Neural progenitor cell (in vitro differentiated cells): Measurements from ENCODE around the gene SSH3. TPM values are rescaled to one million over a fixed set of nuclear protein-coding genes. Genes with fewer than 3 reads are reported as not detected.

Experiments used
- DNase-seq: peaks from one replicate; pipeline ENCODE4 v3.0.0-alpha.2; 2016; ENCODE audit warnings: low spot score
- H2AFZ ChIP-seq: fragments of 200-600 bp; sonication (generic); replicated peaks from 2 replicates; pipeline ENCODE4 v1.6.1; 2016; ENCODE audit warnings: antibody characterized with exemption
- H3F3A ChIP-seq: fragments of 200-600 bp; sonication (generic); 2 replicates; pipeline ENCODE4 v1.6.1; 2016; ENCODE audit warnings: antibody characterized with exemption, low read depth
- H3K27ac ChIP-seq: fragments of 200-600 bp; sonication (generic); 2 replicates; pipeline ENCODE4 v1.5.1; 2016; ENCODE audit warnings: mild to moderate bottlenecking
- H3K27me3 ChIP-seq: fragments of 200-600 bp; sonication (generic); 2 replicates; pipeline ENCODE4 v1.6.1; 2016; ENCODE audit warnings: mild to moderate bottlenecking, moderate library complexity
- H3K36me3 ChIP-seq: fragments of 200-600 bp; sonication (generic); 2 replicates; pipeline ENCODE4 v1.5.1; 2016
- H3K4me1 ChIP-seq: fragments of 200-600 bp; sonication (generic); 2 replicates; pipeline ENCODE4 v1.6.1; 2016; ENCODE audit warnings: mixed run types
- H3K4me2 ChIP-seq: fragments of 200-600 bp; sonication (generic); 2 replicates; pipeline ENCODE4 v1.6.1; 2016
- H3K4me3 ChIP-seq: fragments of 200-600 bp; sonication (generic); 2 replicates; pipeline ENCODE4 v1.5.1; 2016
- H3K79me2 ChIP-seq: fragments of 200-600 bp; sonication (generic); 2 replicates; pipeline ENCODE4 v1.6.1; 2016; ENCODE audit warnings: low read depth
- H3K9ac ChIP-seq: fragments of 200-600 bp; sonication (generic); 2 replicates; pipeline ENCODE4 v1.6.1; 2016
- H3K9me3 ChIP-seq: fragments of 200-600 bp; sonication (generic); 2 replicates; pipeline ENCODE4 v1.5.1; 2016; ENCODE audit warnings: low read depth
- H4K20me1 ChIP-seq: fragments of 200-600 bp; sonication (generic); 2 replicates; pipeline ENCODE4 v1.6.1; 2016; ENCODE audit warnings: low read depth
- H3K27ac Mint-ChIP-seq: 3 replicates; pipeline ENCODE4 v1.8.0; 2021; ENCODE audit warnings: mixed read lengths
- H3K27me3 Mint-ChIP-seq: 2 replicates; pipeline ENCODE4 v1.8.0; 2022; ENCODE audit warnings: low read depth, mild to moderate bottlenecking, inconsistent platforms, moderate library complexity, mixed read lengths; ENCODE audit not compliant: insufficient read depth
- H3K36me3 Mint-ChIP-seq: 3 replicates; pipeline ENCODE4 v1.8.0; 2021; ENCODE audit warnings: mixed read lengths
- H3K4me1 Mint-ChIP-seq: 3 replicates; pipeline ENCODE4 v1.8.0; 2021; ENCODE audit warnings: mixed read lengths
- H3K4me3 Mint-ChIP-seq: 3 replicates; pipeline ENCODE4 v1.8.0; 2021; ENCODE audit warnings: mild to moderate bottlenecking, moderate library complexity, mixed read lengths
- H3K9me3 Mint-ChIP-seq: 3 replicates; pipeline ENCODE4 v1.8.0; 2020; ENCODE audit warnings: mixed read lengths
- CTCF ChIP-seq: fragments of 200-600 bp; sonication (generic); IDR thresholded peaks from 2 replicates; pipeline ENCODE4 v1.5.1; 2017; ENCODE audit warnings: antibody characterized with exemption, mild to moderate bottlenecking
- EZH2 ChIP-seq: fragments of 200-600 bp; sonication (generic); IDR thresholded peaks from 2 replicates; pipeline ENCODE4 v1.6.1; 2017; ENCODE audit warnings: antibody characterized with exemption, mild to moderate bottlenecking, moderate library complexity
- EZH2phosphoT487 ChIP-seq: fragments of 200-600 bp; sonication (generic); IDR thresholded peaks from 2 replicates; pipeline ENCODE4 v1.6.1; 2017; ENCODE audit warnings: antibody characterized with exemption
- total RNA-seq: library from RNA; depleted of rRNA; stranded (reverse); fragments of >200 nt; gene quantifications from 2 replicates; pipeline ENCODE4 v1.2.3, GENCODE V29; 2015; ENCODE audit warnings: low replicate concordance

Gene SSH3
- total RNA-seq, 1 donor from 2014 or later, result 1.4 TPM

DNA sequence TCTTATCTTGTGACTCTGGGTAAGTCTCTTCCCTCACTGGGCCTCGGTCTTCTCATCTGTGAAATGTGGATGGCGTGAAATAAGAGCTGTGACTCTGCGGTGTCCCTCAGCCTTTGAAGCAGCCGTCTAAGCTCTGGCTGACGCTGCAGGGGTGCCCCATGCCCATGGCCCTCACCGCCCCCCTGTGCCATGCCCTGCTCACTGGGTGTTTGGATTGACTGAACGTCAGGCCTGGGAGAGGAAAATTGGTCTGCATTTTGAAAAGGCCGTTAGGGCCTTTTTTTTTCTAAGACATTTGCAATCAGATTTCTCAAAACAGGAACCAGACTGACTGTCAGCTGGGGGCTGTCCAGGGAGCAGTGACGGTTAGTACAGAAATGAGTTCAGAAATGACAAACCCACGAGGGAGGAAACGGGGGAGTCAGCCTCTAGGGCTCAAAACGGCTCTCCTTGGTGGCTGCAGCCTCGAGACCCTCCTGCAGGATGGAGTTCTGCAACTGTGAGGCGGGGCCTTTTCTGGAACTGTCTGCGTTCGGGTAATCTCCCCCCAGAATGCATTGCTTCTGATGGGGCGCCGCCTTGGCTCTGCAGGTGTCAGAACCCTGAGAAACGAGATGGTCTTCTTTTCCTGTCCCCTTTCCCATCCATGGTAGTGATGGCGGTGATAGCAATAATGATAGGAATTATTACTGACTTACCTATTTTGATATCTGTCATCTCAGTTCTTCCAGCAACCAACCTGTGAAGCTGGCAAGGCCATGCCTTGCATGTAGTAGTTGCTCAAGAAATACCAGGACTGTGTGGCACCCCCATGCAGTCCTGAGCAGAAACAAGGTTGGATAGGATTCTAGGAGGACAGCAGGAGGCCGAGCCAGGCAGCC lies 35.0 kb upstream of the SSH3 start:
- no peak for DNase-seq
- Histone ChIP-seq H3K27ac (no peak overlapping the region), H4K20me1 (peaks cover 69% of the 10 kb centered on the region), H3K27me3 (peaks cover 20% of the 10 kb centered on the region), H3K4me3 (no peak overlapping the region), H3K4me2 (peak overlapping the region; percentile 88), H3K9me3 (no peaks in the 10 kb centered on the region), H3F3A (peaks cover 32% of the 10 kb centered on the region), H3K4me1 (peaks cover 32% of the 10 kb centered on the region), H3K79me2 (peaks cover 63% of the 10 kb centered on the region), H3K9ac (no peak overlapping the region), H2AFZ (no peak overlapping the region), H3K36me3 (no peaks in the 10 kb centered on the region)
- Mint-ChIP-seq H3K36me3 (peaks cover 2% of the 10 kb centered on the region), H3K4me1 (peaks cover 46% of the 10 kb centered on the region), H3K27me3 (peaks cover 12% of the 10 kb centered on the region), H3K4me3 (peak overlapping the region; percentile 96), H3K9me3 (no peaks in the 10 kb centered on the region), H3K27ac (no peak overlapping the region)
- TF ChIP-seq CTCF, result no peak
- no peak for TF ChIP-seq EZH2phosphoT487
- no peak for TF ChIP-seq EZH2

GRCh38 chr11:67268962-67269268 lies 34.4 kb upstream of the SSH3 start:
- no peak for TF ChIP-seq EZH2phosphoT487
- no peak for TF ChIP-seq CTCF
- no peak for TF ChIP-seq EZH2
- Mint-ChIP-seq H3K36me3 (peaks cover 2% of the 10 kb centered on the region), H3K27me3 (peaks cover 11% of the 10 kb centered on the region), H3K4me3 (peak overlapping the region; percentile 96), H3K27ac (no peak overlapping the region), H3K9me3 (no peaks in the 10 kb centered on the region), H3K4me1 (peaks cover 46% of the 10 kb centered on the region)
- Histone ChIP-seq H3K36me3 (no peaks in the 10 kb centered on the region), H3K4me3 (no peak overlapping the region), H3K27me3 (peaks cover 20% of the 10 kb centered on the region), H4K20me1 (peaks cover 75% of the 10 kb centered on the region), H2AFZ (no peak overlapping the region), H3K79me2 (peaks cover 69% of the 10 kb centered on the region), H3K4me2 (peak overlapping the region; percentile 64), H3K27ac (no peak overlapping the region), H3K4me1 (peaks cover 32% of the 10 kb centered on the region), H3K9me3 (no peaks in the 10 kb centered on the region), H3K9ac (no peak overlapping the region), H3F3A (peaks cover 32% of the 10 kb centered on the region)
- DNase-seq, result no peak

DNA sequence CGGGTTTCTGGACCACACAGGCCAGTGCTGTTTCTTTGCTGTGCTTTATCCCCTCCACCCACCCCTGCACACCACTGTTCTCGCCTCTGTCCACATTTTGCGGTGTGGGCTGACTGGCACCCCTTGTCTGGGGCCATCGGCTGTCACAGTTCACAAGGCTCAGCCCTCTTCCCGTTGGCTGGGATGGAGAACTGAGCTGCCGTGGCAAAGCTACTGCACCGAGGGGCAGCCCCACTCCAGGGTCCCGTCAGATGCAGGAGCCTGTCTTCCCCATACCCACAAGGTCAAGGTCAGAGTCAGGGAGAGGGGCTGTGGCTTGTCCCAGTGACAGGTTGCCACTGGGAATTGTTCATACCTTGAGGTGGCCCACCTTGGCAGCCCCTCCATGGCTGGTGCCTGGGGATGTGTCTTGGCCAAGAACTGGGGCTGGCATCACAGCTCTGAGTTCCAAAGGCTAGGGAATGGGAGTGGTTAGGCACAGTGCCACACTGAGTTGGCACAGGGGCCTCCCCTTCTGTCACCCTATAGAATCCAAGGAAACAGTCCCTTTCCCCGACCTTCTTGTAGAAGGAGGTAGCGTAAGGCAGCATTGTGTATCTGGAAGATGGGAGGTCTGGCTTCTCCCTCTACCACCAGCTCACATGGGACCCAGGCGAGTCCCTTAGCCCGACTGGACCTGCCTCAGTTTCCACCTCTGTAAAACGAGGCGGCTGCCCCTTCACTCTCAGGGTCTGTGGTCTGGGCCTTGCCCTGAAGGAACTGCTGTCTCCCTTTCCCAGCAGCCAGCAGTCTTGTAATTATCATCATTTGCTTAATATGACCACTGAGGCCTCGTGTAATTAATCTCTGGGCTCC lies 33.7 kb upstream of the SSH3 start:
- peak overlapping the region; percentile 79 for H3K4me3 Mint-ChIP-seq
- H3K27ac ChIP-seq, result peak overlapping the region; percentile 51
- H3K27ac Mint-ChIP-seq, result no peak overlapping the region
- H3K9me3 ChIP-seq, result no peaks in the 10 kb centered on the region
- H3K4me3 ChIP-seq, result peak overlapping the region; percentile 13
- H3K27me3 Mint-ChIP-seq, result peaks cover 7% of the 10 kb centered on the region
- H3K9ac ChIP-seq, result no peak overlapping the region
- H3K36me3 Mint-ChIP-seq, result peaks cover 2% of the 10 kb centered on the region
- peaks cover 32% of the 10 kb centered on the region for H3F3A ChIP-seq
- H3K4me1 ChIP-seq, result peaks cover 32% of the 10 kb centered on the region
- H3K79me2 ChIP-seq, result peaks cover 75% of the 10 kb centered on the region
- H3K9me3 Mint-ChIP-seq, result no peaks in the 10 kb centered on the region
- H3K4me2 ChIP-seq, result peak overlapping the region; percentile 64
- TF ChIP-seq EZH2phosphoT487 (no peak), CTCF (no peak), EZH2 (no peak)
- H3K36me3 ChIP-seq, result no peaks in the 10 kb centered on the region
- H4K20me1 ChIP-seq, result peaks cover 82% of the 10 kb centered on the region
- no peak for DNase-seq
- no peak overlapping the region for H2AFZ ChIP-seq
- H3K4me1 Mint-ChIP-seq, result peaks cover 46% of the 10 kb centered on the region
- peaks cover 13% of the 10 kb centered on the region for H3K27me3 ChIP-seq
